ENCODE results near the gene ADAT3.

DNA sequence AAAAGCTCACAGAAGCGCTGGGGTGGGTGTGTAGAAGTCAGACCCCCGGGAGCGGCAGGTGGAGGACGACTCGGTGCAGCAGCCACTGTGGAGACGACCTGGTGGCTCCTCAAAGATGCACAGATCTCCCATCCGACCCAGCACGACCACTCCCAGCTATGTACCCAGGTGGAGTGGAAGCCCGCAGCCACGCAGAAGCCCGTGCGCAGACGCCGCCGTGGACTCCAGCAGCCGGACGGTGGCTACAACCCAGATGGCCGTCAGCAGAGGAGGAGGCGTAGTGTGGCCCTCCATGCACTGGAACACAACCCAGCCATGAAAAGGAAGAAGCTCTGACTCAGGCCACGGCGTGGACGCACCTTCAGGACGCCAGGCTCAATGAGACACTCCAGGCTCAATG is 57.5 kb downstream of the ADAT3 start:
- TF ChIP-seq, protein P1, sequence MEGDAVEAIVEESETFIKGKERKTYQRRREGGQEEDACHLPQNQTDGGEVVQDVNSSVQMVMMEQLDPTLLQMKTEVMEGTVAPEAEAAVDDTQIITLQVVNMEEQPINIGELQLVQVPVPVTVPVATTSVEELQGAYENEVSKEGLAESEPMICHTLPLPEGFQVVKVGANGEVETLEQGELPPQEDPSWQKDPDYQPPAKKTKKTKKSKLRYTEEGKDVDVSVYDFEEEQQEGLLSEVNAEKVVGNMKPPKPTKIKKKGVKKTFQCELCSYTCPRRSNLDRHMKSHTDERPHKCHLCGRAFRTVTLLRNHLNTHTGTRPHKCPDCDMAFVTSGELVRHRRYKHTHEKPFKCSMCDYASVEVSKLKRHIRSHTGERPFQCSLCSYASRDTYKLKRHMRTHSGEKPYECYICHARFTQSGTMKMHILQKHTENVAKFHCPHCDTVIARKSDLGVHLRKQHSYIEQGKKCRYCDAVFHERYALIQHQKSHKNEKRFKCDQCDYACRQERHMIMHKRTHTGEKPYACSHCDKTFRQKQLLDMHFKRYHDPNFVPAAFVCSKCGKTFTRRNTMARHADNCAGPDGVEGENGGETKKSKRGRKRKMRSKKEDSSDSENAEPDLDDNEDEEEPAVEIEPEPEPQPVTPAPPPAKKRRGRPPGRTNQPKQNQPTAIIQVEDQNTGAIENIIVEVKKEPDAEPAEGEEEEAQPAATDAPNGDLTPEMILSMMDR (IDR thresholded peaks at IDR 0.05), result no peak
- TF ChIP-seq ELF1 (IDR thresholded peaks at IDR 0.05) (no peak), RAD21 (IDR thresholded peaks at IDR 0.05; ENCODE audit: low read length) (no peak), EP300 (IDR thresholded peaks at IDR 0.05; ENCODE audit: borderline replicate concordance in 1 of 2, low read depth in 1 of 2, low read length in 1 of 2) (no peak), TEAD4 (IDR thresholded peaks at IDR 0.05; ENCODE audit: borderline replicate concordance, insufficient read depth) (no peak), POLR2AphosphoS5 (IDR thresholded peaks at IDR 0.05; ENCODE audit: low read depth, low read length) (no peak)
- TF ChIP-seq, protein P2, sequence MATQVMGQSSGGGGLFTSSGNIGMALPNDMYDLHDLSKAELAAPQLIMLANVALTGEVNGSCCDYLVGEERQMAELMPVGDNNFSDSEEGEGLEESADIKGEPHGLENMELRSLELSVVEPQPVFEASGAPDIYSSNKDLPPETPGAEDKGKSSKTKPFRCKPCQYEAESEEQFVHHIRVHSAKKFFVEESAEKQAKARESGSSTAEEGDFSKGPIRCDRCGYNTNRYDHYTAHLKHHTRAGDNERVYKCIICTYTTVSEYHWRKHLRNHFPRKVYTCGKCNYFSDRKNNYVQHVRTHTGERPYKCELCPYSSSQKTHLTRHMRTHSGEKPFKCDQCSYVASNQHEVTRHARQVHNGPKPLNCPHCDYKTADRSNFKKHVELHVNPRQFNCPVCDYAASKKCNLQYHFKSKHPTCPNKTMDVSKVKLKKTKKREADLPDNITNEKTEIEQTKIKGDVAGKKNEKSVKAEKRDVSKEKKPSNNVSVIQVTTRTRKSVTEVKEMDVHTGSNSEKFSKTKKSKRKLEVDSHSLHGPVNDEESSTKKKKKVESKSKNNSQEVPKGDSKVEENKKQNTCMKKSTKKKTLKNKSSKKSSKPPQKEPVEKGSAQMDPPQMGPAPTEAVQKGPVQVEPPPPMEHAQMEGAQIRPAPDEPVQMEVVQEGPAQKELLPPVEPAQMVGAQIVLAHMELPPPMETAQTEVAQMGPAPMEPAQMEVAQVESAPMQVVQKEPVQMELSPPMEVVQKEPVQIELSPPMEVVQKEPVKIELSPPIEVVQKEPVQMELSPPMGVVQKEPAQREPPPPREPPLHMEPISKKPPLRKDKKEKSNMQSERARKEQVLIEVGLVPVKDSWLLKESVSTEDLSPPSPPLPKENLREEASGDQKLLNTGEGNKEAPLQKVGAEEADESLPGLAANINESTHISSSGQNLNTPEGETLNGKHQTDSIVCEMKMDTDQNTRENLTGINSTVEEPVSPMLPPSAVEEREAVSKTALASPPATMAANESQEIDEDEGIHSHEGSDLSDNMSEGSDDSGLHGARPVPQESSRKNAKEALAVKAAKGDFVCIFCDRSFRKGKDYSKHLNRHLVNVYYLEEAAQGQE (IDR thresholded peaks at IDR 0.05; ENCODE audit: low read depth, low read length), result no peak
